Left colon (tissue), 2 donors: ENCODE results near the gene ABCC9. TPM values are rescaled to one million over a fixed set of nuclear protein-coding genes. Genes with fewer than 3 reads are reported as not detected.
A peak's percentile ranks its signal among the peaks of the same experiment; 100 is the strongest.

ENCODE experiments used
- ATAC-seq: fragments of 200-7000 bp; cut with Tn5 transposase; one replicate; pipeline ENCODE4 v1.9.1; 2020; ENCODE audit warnings: mild to moderate bottlenecking, moderate library complexity
- DNase-seq, 2 donors: peaks; one replicate each; pipeline ENCODE4 v3.0.0-alpha.2; 2020
- intact Hi-C, 2 donors: fragments of 100-400 bp; cut with DNase I in 1 of 2; cut with micrococcal nuclease in 1 of 2; formaldehyde crosslinking; loops; one replicate each; pipeline versions ENCODE4 v1.11.2 to v1.14.0; 2022; cut with DNase I, micrococcal nuclease
- total RNA-seq, 2 donors: library from RNA; stranded (reverse); fragmentation: NEBNext Ultra II Directional; extraction: Animal tissue kit (Norgen Biotek cat#: 25700); gene quantifications; one replicate each; pipeline ENCODE4 v1.2.1, GENCODE V29; 2021
- donor health status: DM: no; HTN: no; CAD: no.
- donor health status: DM: yes; HTN: yes; CAD: no.

The ABCC9 gene
- total RNA-seq, 2 donors from 2014 or later, result 1.6 to 5.9 TPM

GRCh38 chr12:21764950-21765349 is 176.3 kb downstream of the ABCC9 start:
- ATAC-seq, result no peak
- intact Hi-C loops, result no loop called here
- no peak for DNase-seq

GRCh38 chr12:21764065-21764464 is 177.2 kb downstream of the ABCC9 start:
- intact Hi-C loops, result no loop called here
- peak; percentile 91 for ATAC-seq
- no peak for DNase-seq

GRCh38 chr12:21763531-21763930 is 177.7 kb downstream of the ABCC9 start:
- peak; percentile 22 for ATAC-seq
- DNase-seq, result no peak
- intact Hi-C loops, result no loop called here

GRCh38 chr12:21759737-21760136 is 181.5 kb downstream of the ABCC9 start:
- ATAC-seq (no peak), DNase-seq (no peak)
- intact Hi-C loops, result no loop called here

GRCh38 chr12:21757735-21758134 is 183.5 kb downstream of the ABCC9 start:
- intact Hi-C loops, result no loop called here
- ATAC-seq (no peak), DNase-seq (no peak)

- ATAC-seq (no peak), DNase-seq (no peak)
- intact Hi-C loops, result no loop called here
Observed at GRCh38 chr12:21756699-21757098, 184.5 kb downstream of the ABCC9 start.

- ATAC-seq, result peak; percentile 97
- intact Hi-C loops, result no loop called here
- DNase-seq, result no peak
Observed at GRCh38 chr12:21751517-21751916, 189.7 kb downstream of the ABCC9 start.

Other genes with a start within 250 kb of the ABCC9 start
- 1 to 10 TPM in 1 of 2 donors, under 1 TPM in 1; 0.46 to 2.4 TPM for gene KCNJ8, start 166.7 kb downstream of the ABCC9 start, total RNA-seq
- 100 to 1,000 TPM; 139 to 144 TPM for gene CMAS, start 104.8 kb upstream of the ABCC9 start, total RNA-seq